Breast epithelium (tissue), 3 donors: ENCODE data around the gene ITPR3.

Source experiments
- CTCF ChIP-seq, 3 donors: fragments of 450-650 bp; IDR thresholded peaks; one replicate each; pipeline ENCODE4 v1.5.1; 2016 to 2017; ENCODE audit warnings: antibody characterized with exemption in 3 of 3, mild to moderate bottlenecking in 3 of 3, moderate library complexity in 3 of 3
- POLR2AphosphoS5 ChIP-seq, 3 donors: sonication (generic); formaldehyde crosslinking; IDR thresholded peaks; one replicate each; pipeline ENCODE4 v1.6.1; 2017; ENCODE audit warnings: antibody characterized with exemption in 3 of 3

- TF ChIP-seq CTCF (IDR thresholded peaks at IDR 0.05) = no peak
- TF ChIP-seq POLR2AphosphoS5 (IDR thresholded peaks at IDR 0.05) = no peak
Observed at GRCh38 chr6:33664506-33665057, 43.5 kb downstream of the ITPR3 start.
